A673 (cell line): ENCODE measurements around the gene LIN9.

Experiments used
- CTCF ChIP-seq: fragments of 300-800, 200-600 bp; sonication (generic); conservative IDR thresholded peaks from 2 replicates; pipeline ENCODE4 v1.5.1; 2017; ENCODE audit warnings: low read depth, mild to moderate bottlenecking, antibody characterized with exemption, low read length, moderate library complexity, mixed read lengths
- EZH2 ChIP-seq: fragments of 200-600 bp; sonication (generic); IDR thresholded peaks from 2 replicates; pipeline ENCODE4 v1.6.1; 2017; ENCODE audit warnings: borderline replicate concordance, low read depth, mild to moderate bottlenecking, mixed read lengths, antibody characterized with exemption, low read length; ENCODE audit not compliant: poor library complexity, severe bottlenecking

GRCh38 chr1:226329237-226329636, 20.3 kb upstream of the LIN9 start:
- TF ChIP-seq EZH2 (no peak), CTCF (no peak)
